DMS153 (cell line): ENCODE data around the gene EXOC7.
"Not testable (repeated sequence)": the region's sequence is repeated elsewhere in the genome, so short reads cannot be mapped to it uniquely, and the experiment has no call there.

Source experiments
- DNase-seq: peaks from one replicate; lab custom pipeline; 2025; lab: John Stamatoyannopoulos, UW

EXOC7 gene

GRCh38 chr17:76076146-76076764, 27.3 kb downstream of the EXOC7 start:
- no peak for DNase-seq

- DNase-seq = no peak
Measured at GRCh38 chr17:76075364-76076145, 28.0 kb downstream of the EXOC7 start.

- DNase-seq = no peak
Measured at GRCh38 chr17:76074390-76075363, 28.9 kb downstream of the EXOC7 start, which contains the start of gene GALR2. Gene GALR2 (plus strand): TSS chr17:76074781. CDS start chr17:76074884, 103 bp downstream.

GRCh38 chr17:76072148-76072858, 31.3 kb downstream of the EXOC7 start, which contains the start of gene SRP68:
Gene SRP68 (minus strand): TSS chr17:76072517. CDS start chr17:76072491, 26 bp downstream.
- DNase-seq = peak; percentile 76

GRCh38 chr17:76071531-76072147, 31.9 kb downstream of the EXOC7 start:
- no peak for DNase-seq

GRCh38 chr17:76065775-76066174, 37.8 kb downstream of the EXOC7 start:
- no peak for DNase-seq

- no peak for DNase-seq
Measured at GRCh38 chr17:76063875-76064546, 39.6 kb downstream of the EXOC7 start.

- DNase-seq = not testable (repeated sequence)
Measured at GRCh38 chr17:76058264-76058663, 45.3 kb downstream of the EXOC7 start.

- no peak for DNase-seq
Measured at GRCh38 chr17:76056882-76057281, 46.7 kb downstream of the EXOC7 start.

GRCh38 chr17:76054112-76054476, 49.5 kb downstream of the EXOC7 start:
- DNase-seq = no peak

- DNase-seq = no peak
Measured at GRCh38 chr17:76053246-76054111, 50.1 kb downstream of the EXOC7 start.

- DNase-seq = no peak
Measured at GRCh38 chr17:76051561-76051960, 52.0 kb downstream of the EXOC7 start.

GRCh38 chr17:76050538-76051467, 52.8 kb downstream of the EXOC7 start:
- DNase-seq = no peak

GRCh38 chr17:76049836-76050537, 53.6 kb downstream of the EXOC7 start:
- no peak for DNase-seq

GRCh38 chr17:76049239-76049638, 54.3 kb downstream of the EXOC7 start:
- DNase-seq = no peak

- DNase-seq = no peak
Measured at GRCh38 chr17:76048711-76049110, 54.9 kb downstream of the EXOC7 start.

- no peak for DNase-seq
Measured at GRCh38 chr17:76048025-76048605, 55.5 kb downstream of the EXOC7 start.
